Measurements from ENCODE around the gene MORF4L2. TPM values are rescaled to one million over a fixed set of nuclear protein-coding genes. Genes with fewer than 3 reads are reported as not detected.
A peak's percentile ranks its signal among the peaks of the same experiment; 100 is the strongest.

MORF4L2 gene
- total and polyA plus RNA-seq, 2 of the 8 experiments (the other 6 are each of a cell fraction or from before 2014, with no cell fraction given): 235 to 373 TPM

DNA sequence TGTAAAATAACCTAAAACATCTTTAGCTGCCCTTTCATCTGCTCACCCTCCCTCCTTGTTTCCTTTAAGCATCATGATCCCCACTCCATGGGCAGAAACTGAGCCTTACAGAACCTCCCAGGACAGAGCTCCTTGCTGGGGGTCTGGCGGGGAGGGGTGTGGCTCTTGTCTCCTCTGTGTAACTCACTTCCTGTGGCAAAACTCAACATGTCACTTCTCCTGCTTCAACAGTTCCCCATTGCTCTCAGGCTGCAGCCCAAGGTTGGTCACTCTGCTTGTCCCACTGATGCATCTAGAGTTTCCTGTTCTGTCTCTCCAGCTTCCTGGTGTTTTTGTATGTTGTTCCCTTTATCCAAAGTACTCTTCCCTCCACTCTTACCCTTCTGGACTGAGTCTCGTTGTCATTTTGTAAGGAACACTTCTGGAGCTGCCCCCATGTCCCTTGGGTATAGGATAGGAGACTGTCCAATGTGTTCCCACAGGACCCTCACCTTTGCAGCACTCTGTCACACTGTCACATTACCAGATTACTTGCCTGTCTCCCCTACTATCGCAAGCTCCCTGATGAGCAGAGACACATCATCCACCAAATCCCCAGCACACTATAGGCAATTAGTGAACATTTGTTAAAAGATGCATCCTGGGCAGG lies 43.8 kb upstream of the MORF4L2 start:
- DNase-seq (ENCODE audit: low read depth in 1 of 2, low spot score in 2 of 2): no peak
- Histone ChIP-seq H3K4me3 (ENCODE audit: extremely low read depth in 1 of 4, insufficient read depth in 2 of 4, low read depth in 3 of 4, low read length in 4 of 4) (no peak overlapping the region), H2BK12ac (ENCODE audit: low read depth, low read length) (peak overlapping the region; percentile 50; the same call in 1 of the 2 replicates), H3K9ac (replicated peaks in 1 of 4; ENCODE audit: extremely low read depth in 1 of 4, low read depth in 3 of 4, low read length in 3 of 4) (no peak overlapping the region), H3K18ac (ENCODE audit: extremely low read depth, low read length) (no peak overlapping the region), H4K20me1 (replicated peaks in 1 of 2; ENCODE audit: control insufficient read depth in 1 of 2, insufficient read depth in 2 of 2, low read length in 2 of 2) (no peaks in the 10 kb centered on the region), H3K36me3 (ENCODE audit: control insufficient read depth in 2 of 4, insufficient read depth in 4 of 4, low read length in 3 of 4) (no peaks in the 10 kb centered on the region), H2BK20ac (ENCODE audit: low read length) (no peak overlapping the region), H2AFZ (ENCODE audit: low read length) (no peak overlapping the region), H3K79me2 (ENCODE audit: control insufficient read depth in 1 of 2, insufficient read depth in 2 of 2, low read length in 2 of 2) (no peaks in the 10 kb centered on the region), H3K14ac (ENCODE audit: insufficient read length) (no peak overlapping the region), H2BK5ac (ENCODE audit: low read depth, low read length) (peak overlapping the region; percentile 45; the same call in 1 of the 2 replicates), H2BK15ac (ENCODE audit: low read length) (no peak overlapping the region), H4K8ac (ENCODE audit: extremely low read depth, insufficient read depth, low read length) (no peak overlapping the region), H3K9me3 (ENCODE audit: insufficient read depth in 2 of 2, low read depth in 1 of 2, low read length in 1 of 2) (no peaks in the 10 kb centered on the region), H4K91ac (replicated peaks; ENCODE audit: insufficient read length, low read length) (no peak overlapping the region), H3K23me2 (ENCODE audit: low read depth, low read length) (no peaks in the 10 kb centered on the region), H4K5ac (ENCODE audit: insufficient read length, low read depth, low read length) (no peak overlapping the region), H2BK120ac (replicated peaks; ENCODE audit: low read depth, low read length) (no peak overlapping the region), H3K23ac (ENCODE audit: insufficient read length) (no peak overlapping the region), H3K27ac (ENCODE audit: low read depth, low read length) (no peak overlapping the region), H2AK5ac (ENCODE audit: low read depth, low read length) (no peak overlapping the region), H3K56ac (replicated peaks; ENCODE audit: insufficient read length, low read depth, low read length) (no peak overlapping the region), H3K4me2 (ENCODE audit: insufficient read depth in 1 of 2, low read depth in 2 of 2, low read length in 2 of 2) (0 out of 4 replicates have a peak overlapping the region, but pooled peaks of 1 of the 2 experiments have one; percentile 15), H3K79me1 (ENCODE audit: low read depth, low read length) (no peaks in the 10 kb centered on the region), H3K27me3 (replicated peaks in 1 of 4; ENCODE audit: control insufficient read depth in 3 of 4, extremely low read depth in 1 of 4, insufficient read depth in 3 of 4, low read length in 3 of 4) (no peaks in the 10 kb centered on the region; a peak in 1 of 7 replicates), H3K4me1 (replicated peaks in 1 of 4; ENCODE audit: control insufficient read depth in 3 of 4, insufficient read depth in 4 of 4, low read length in 3 of 4) (peaks cover 7 to 22% (median 17%) of the 10 kb centered on the region in 4 experiments), H3K4ac (replicated peaks; ENCODE audit: insufficient read length, low read depth, low read length) (no peak overlapping the region)
- 70% methylated on average over 3 of the region's 3 CpGs; no CpG with 5 or more reads in 1 of the 2 experiments for WGBS, 2 experiments (ENCODE audit: extremely low coverage in 1 of 2, insufficient coverage in 1 of 2, insufficient read length in 1 of 2, insufficient replicate concordance in 2 of 2, low coverage in 1 of 2, low lambda C conversion rate in 2 of 2, missing lambda C conversion rate in 1 of 2)
- no peak for FAIRE-seq
- POLR2A ChIA-PET (ENCODE audit: partially characterized antibody): interaction anchor here (0.9 to 4.6 kb wide), 9 partner anchors 8 to 54 kb away, joined by 3 to 26 read pairs (median 3); no protein-coding TSS in a partner anchor
- CTCF ChIA-PET (ENCODE audit: partially characterized antibody): interaction anchor here (0.5 to 2.5 kb wide), 14 partner anchors 8 to 929 kb away, joined by 3 to 8 read pairs (median 4); partner anchors contain the start of gene TMEM31
- TF ChIP-seq, protein P1, sequence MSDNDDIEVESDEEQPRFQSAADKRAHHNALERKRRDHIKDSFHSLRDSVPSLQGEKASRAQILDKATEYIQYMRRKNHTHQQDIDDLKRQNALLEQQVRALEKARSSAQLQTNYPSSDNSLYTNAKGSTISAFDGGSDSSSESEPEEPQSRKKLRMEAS (IDR thresholded peaks at IDR 0.05): no peak
- TF ChIP-seq CBX5 (IDR thresholded peaks at IDR 0.05; ENCODE audit: low read depth, low read length) (no peak), RAD21 (IDR thresholded peaks at IDR 0.05 in 1 of 2, conservative IDR thresholded peaks at IDR 0.05 in 1 of 2; ENCODE audit: low read depth in 2 of 2, low read length in 2 of 2) (no peak), RXRA (IDR thresholded peaks at IDR 0.05; ENCODE audit: insufficient read depth, low read depth, low read length) (no peak), KDM4A (IDR thresholded peaks at IDR 0.05; ENCODE audit: low read depth, low read length, severe bottlenecking) (no peak), SIN3A (conservative IDR thresholded peaks at IDR 0.05 in 1 of 2, IDR thresholded peaks at IDR 0.05 in 1 of 2; ENCODE audit: low read depth in 1 of 2, low read length in 2 of 2) (no peak), KDM5A (IDR thresholded peaks at IDR 0.05; ENCODE audit: low read length) (no peak), SP4 (IDR thresholded peaks at IDR 0.05; ENCODE audit: low read length) (no peak), SIRT6 (IDR thresholded peaks at IDR 0.05; ENCODE audit: low read length) (no peak), SP2 (IDR thresholded peaks at IDR 0.05; ENCODE audit: low read length) (no peak)
